Ovary (tissue), 3 donors: ENCODE measurements around the gene LMAN2L.

Source experiments
- EP300 ChIP-seq: sonication (generic); formaldehyde crosslinking; IDR thresholded peaks from one replicate; pipeline ENCODE4 v1.6.1; 2017; ENCODE audit warnings: antibody characterized with exemption
- TF ChIP-seq, protein P1 (sequence below), 3 donors: fragments of 450-650 bp in 2 of 3; fragments of 200-600 bp in 1 of 3; IDR thresholded peaks; one replicate each; pipeline versions ENCODE4 v1.5.1 to v1.8.0; 2016 to 2022; ENCODE audit warnings: antibody characterized with exemption in 3 of 3, mild to moderate bottlenecking in 1 of 3
- donor health status: DM: no; HTN: no; CAD: no.

DNA sequence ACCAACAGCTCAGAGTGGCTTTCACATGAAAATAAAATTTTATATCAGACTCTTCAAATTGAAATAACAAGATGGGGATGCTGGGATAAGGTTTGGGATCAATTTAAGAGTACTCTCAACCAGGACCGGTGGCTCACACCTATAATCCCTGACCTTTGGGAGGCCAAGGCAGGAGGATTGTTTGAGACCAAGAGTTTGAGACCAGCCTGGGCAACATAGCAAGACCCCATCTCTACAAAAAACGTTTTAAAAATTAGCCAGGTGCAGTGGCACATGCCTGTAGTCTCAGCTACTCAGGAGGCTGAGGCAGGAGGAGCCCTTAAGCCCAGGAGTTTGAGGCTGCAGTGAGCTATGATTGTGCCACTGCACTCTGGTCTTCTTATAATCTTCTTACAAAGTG is 2.6 kb downstream of the LMAN2L start:
- TF ChIP-seq, protein P1, sequence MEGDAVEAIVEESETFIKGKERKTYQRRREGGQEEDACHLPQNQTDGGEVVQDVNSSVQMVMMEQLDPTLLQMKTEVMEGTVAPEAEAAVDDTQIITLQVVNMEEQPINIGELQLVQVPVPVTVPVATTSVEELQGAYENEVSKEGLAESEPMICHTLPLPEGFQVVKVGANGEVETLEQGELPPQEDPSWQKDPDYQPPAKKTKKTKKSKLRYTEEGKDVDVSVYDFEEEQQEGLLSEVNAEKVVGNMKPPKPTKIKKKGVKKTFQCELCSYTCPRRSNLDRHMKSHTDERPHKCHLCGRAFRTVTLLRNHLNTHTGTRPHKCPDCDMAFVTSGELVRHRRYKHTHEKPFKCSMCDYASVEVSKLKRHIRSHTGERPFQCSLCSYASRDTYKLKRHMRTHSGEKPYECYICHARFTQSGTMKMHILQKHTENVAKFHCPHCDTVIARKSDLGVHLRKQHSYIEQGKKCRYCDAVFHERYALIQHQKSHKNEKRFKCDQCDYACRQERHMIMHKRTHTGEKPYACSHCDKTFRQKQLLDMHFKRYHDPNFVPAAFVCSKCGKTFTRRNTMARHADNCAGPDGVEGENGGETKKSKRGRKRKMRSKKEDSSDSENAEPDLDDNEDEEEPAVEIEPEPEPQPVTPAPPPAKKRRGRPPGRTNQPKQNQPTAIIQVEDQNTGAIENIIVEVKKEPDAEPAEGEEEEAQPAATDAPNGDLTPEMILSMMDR (IDR thresholded peaks at IDR 0.05) = no peak
- no peak for TF ChIP-seq EP300
